SK-N-MC (cell line): ENCODE data around the gene GOLPH3L.

Experiments used
- EZH2 ChIP-seq: fragments of 200-600 bp; sonication (generic); IDR thresholded peaks from one replicate; pipeline ENCODE4 v1.6.1; 2017; ENCODE audit warnings: antibody characterized with exemption
- FOXP2 ChIP-seq: optimal IDR thresholded peaks from 2 replicates; pipeline ENCODE3; 2011; ENCODE audit warnings: mild to moderate bottlenecking, moderate library complexity; ENCODE audit not compliant: insufficient read depth; ENCODE audit errors: extremely low read length, control extremely low read depth

DNA sequence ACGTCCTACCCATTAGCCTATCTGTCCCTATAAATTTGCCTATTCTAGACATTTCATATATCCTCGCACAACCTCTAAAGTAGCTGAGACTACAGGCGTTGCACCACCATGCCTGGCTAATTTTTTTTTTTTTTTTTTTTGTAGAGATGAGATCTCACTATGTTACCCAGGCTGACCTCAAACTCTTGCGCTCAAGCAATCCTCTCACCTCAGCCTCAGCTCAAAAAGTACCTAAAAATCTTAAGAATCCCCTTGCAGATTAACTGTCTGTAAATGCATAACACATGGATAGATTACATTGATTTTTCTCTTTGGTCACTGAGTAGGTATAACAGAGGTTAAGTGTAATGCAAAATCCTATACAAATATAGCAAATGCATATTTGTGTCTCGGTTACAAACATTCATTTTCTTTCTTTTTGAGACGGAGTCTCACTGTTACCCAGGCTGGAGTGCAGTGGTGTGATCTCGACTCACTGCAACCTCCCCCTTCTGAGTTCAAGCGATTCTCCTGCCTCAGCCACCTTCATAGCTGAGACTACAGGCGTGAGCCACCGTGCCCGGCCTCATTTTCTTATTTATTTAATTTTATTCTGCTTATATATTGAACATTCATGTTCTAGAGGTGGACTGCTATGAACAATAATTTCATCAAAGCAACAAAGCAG lies 21.4 kb upstream of the GOLPH3L start:
- no peak for TF ChIP-seq EZH2
- no peak for TF ChIP-seq FOXP2
